ENCODE results near the gene ANKRD34A.
"Not testable (repeated sequence)": the region's sequence is repeated elsewhere in the genome, so short reads cannot be mapped to it uniquely, and the experiment has no call there.

Gene ANKRD34A

DNA sequence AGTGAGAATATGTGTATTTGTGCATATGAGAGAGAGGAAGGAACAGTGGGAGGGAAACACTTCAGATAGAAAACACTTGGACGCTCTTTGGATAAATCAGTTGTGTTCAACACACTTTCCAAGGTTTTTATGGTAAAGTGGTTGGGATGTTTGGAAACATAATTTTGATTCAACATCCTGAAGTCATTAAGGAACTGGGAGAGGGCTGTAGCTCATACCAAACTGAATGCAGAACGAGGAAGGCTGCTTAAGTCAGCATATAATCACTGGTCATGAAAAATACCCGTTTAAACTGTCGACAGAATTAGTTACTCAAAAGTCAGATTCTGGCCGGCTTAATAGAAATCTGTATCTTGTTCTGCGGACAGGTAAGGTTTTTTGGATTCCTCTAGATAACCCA, 21.5 kb downstream of the ANKRD34A start:
- TF ChIP-seq, protein P1, sequence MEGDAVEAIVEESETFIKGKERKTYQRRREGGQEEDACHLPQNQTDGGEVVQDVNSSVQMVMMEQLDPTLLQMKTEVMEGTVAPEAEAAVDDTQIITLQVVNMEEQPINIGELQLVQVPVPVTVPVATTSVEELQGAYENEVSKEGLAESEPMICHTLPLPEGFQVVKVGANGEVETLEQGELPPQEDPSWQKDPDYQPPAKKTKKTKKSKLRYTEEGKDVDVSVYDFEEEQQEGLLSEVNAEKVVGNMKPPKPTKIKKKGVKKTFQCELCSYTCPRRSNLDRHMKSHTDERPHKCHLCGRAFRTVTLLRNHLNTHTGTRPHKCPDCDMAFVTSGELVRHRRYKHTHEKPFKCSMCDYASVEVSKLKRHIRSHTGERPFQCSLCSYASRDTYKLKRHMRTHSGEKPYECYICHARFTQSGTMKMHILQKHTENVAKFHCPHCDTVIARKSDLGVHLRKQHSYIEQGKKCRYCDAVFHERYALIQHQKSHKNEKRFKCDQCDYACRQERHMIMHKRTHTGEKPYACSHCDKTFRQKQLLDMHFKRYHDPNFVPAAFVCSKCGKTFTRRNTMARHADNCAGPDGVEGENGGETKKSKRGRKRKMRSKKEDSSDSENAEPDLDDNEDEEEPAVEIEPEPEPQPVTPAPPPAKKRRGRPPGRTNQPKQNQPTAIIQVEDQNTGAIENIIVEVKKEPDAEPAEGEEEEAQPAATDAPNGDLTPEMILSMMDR (IDR thresholded peaks at IDR 0.05; ENCODE audit: unreplicated experiment in 3 of 3): no peak
- H3K4me3 Mint-ChIP-seq: peak overlapping the region in 1 of 3 experiments; percentile 50
- H3K27ac Mint-ChIP-seq: peak overlapping the region; percentile 91 to 96 (median 91)
- H3K4me1 Mint-ChIP-seq: peaks cover 14% of the 10 kb centered on the region
- no peaks in the 10 kb centered on the region for H3K27me3 Mint-ChIP-seq (ENCODE audit: low read depth)
- H3K36me3 Mint-ChIP-seq (ENCODE audit: low read depth): peaks cover 32% of the 10 kb centered on the region
- H3K9me3 Mint-ChIP-seq: no peaks in the 10 kb centered on the region

DNA sequence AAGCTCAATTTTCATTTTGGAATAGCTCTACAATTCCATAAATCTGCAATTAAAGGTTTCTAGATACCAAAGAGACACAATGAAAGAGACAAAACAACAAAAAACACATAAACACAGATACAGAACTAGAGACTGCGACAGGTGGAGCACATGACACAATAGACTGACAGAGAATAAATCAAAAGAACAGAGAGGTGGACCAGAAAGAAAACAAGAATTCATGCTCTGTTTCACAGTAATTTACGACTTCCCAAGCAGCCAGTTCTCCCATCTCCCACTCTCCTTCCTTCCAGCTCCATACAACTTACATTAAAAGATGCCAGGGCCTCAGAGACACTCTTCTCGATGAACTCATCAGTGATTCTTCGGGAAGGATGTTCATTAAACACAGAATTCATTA, 22.0 kb downstream of the ANKRD34A start:
- Mint-ChIP-seq H3K9me3 (no peaks in the 10 kb centered on the region), H3K4me1 (peaks cover 14% of the 10 kb centered on the region), H3K4me3 (peak overlapping the region in 1 of 3 experiments; percentile 50), H3K27ac (peak overlapping the region; percentile 91 to 96 (median 91)), H3K36me3 (ENCODE audit: low read depth) (peaks cover 35% of the 10 kb centered on the region), H3K27me3 (ENCODE audit: low read depth) (no peaks in the 10 kb centered on the region)
- TF ChIP-seq, protein P1 (IDR thresholded peaks at IDR 0.05; ENCODE audit: unreplicated experiment in 3 of 3): no peak

DNA sequence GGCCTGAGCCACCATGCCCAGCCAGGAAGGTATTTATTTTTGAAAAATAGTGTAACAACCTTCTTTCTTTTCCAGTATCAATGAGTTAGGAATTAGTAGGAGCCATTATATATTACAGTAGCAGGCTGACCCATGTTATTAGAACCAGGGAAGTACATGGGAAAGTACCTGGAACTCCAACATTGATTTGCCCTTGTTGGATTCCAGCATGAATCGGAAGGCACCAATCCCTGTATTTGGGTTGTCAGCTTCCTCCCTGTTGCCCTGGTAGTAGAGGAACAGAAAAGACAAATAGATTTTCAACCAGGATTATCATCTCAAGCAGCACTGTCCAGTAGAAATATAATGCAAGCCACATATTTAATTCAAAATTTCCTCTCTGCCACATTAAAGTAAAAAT, 26.9 kb downstream of the ANKRD34A start:
- peaks cover 4% of the 10 kb centered on the region for H3K4me1 Mint-ChIP-seq
- H3K9me3 Mint-ChIP-seq: no peaks in the 10 kb centered on the region
- TF ChIP-seq, protein P1 (IDR thresholded peaks at IDR 0.05; ENCODE audit: unreplicated experiment in 3 of 3): no peak
- no peak overlapping the region for H3K4me3 Mint-ChIP-seq
- no peaks in the 10 kb centered on the region for H3K27me3 Mint-ChIP-seq (ENCODE audit: low read depth)
- H3K36me3 Mint-ChIP-seq (ENCODE audit: low read depth): peaks cover 43% of the 10 kb centered on the region
- no peak overlapping the region for H3K27ac Mint-ChIP-seq

DNA sequence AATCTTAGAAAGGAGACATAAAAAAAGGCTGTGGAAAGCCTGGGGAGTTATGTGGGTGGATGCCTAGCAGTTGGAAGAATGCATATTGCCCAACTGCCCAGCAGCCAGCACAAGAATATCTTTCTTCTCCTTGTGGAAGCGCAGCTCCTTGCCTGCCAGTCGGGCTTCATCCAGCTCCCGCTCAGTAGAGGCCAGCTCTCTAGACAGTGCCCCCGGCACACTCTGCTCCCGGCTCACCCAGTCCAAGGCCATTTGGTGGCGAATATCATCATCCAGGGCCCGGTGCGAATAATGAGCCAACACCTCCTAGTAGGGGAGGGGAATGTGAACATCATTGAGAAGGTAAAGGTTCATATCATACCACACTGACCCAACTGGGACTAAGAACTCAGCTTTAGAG, 28.1 kb downstream of the ANKRD34A start:
- no peak overlapping the region for H3K4me3 Mint-ChIP-seq
- no peak overlapping the region for H3K27ac Mint-ChIP-seq
- no peaks in the 10 kb centered on the region for H3K9me3 Mint-ChIP-seq
- no peaks in the 10 kb centered on the region for H3K27me3 Mint-ChIP-seq (ENCODE audit: low read depth)
- H3K4me1 Mint-ChIP-seq: no peaks in the 10 kb centered on the region
- TF ChIP-seq, protein P1 (IDR thresholded peaks at IDR 0.05; ENCODE audit: unreplicated experiment in 3 of 3): no peak
- H3K36me3 Mint-ChIP-seq (ENCODE audit: low read depth): peaks cover 41% of the 10 kb centered on the region

DNA sequence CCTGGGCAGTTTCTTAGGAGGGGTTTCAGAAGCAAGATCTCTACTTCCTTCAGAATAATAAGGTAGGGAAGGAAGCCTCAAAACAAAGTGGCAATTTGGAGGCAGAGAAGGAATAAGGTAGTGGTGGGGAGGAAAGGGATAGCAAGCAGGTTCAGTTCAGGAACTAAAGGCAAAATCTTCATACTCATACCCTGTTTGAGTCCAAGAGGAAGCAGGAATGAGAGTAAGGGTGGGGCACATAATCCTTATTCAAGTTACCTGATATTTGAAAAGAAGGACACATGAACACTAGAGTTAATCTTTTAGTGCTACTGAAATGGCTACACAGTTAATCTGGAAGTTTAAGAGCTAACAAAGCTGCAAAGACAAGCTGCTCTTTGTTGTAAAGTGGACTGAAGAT, 28.7 kb downstream of the ANKRD34A start:
- no peaks in the 10 kb centered on the region for H3K9me3 Mint-ChIP-seq
- TF ChIP-seq, protein P1 (IDR thresholded peaks at IDR 0.05; ENCODE audit: unreplicated experiment in 3 of 3): no peak
- no peak overlapping the region for H3K4me3 Mint-ChIP-seq
- H3K27me3 Mint-ChIP-seq (ENCODE audit: low read depth): no peaks in the 10 kb centered on the region
- no peaks in the 10 kb centered on the region for H3K4me1 Mint-ChIP-seq
- no peak overlapping the region for H3K27ac Mint-ChIP-seq
- H3K36me3 Mint-ChIP-seq (ENCODE audit: low read depth): peaks cover 43% of the 10 kb centered on the region

DNA sequence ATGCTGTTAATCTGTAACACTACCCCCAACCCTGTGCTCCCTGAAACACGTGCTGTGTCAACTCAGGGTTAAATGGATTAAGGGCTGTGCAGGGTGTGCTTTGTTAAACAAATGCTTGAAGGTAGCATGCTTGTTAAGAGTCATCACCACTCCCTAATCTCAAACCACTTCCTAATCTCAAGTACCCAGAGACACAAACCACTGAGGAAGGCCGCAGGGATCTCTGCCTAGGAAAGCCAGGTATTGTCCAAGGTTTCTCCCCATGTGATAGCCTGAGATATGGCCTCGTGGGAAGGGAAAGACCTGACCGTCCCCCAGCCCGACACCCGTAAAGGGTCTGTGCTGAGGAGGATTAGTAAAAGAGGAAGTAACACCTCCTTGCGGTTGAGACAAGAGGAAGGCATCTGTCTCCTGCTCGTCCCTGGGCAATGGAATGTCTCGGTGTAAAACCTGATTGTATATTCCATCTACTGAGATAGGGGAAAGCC, 31.8 kb downstream of the ANKRD34A start:
- H3K9me3 Mint-ChIP-seq; H3K4me3 Mint-ChIP-seq; H3K27me3 Mint-ChIP-seq (ENCODE audit: low read depth); H3K27ac Mint-ChIP-seq; H3K4me1 Mint-ChIP-seq: not testable (repeated sequence)
- peaks cover 43% of the 10 kb centered on the region for H3K36me3 Mint-ChIP-seq (ENCODE audit: low read depth)

Data from nephron (organoid).